ENCODE measurements around the gene TAF5. TPM values are rescaled to one million over a fixed set of nuclear protein-coding genes. Genes with fewer than 3 reads are reported as not detected.

TAF5 gene
- 11.5 and 12.4 TPM in 2 replicates for total RNA-seq
- long read RNA-seq, partial matches to known transcripts, result 1 of 3 reads
- long read RNA-seq, other reads (novel, unspliced or antisense), result 1 of 3 reads

GRCh38 chr10:103367782-103368518 is at the start of gene TAF5:
TAF5 (plus strand) TSS chr10:103367976; CDS start chr10:103367990, 14 bp downstream.
- Mint-ChIP-seq H3K4me1 (peaks cover 16% of the 10 kb centered on the region), H3K27ac (ENCODE audit: unreplicated experiment) (peak within 1 kb of the TSS; percentile 2), H3K9me3 (no peaks in the 10 kb centered on the region), H3K36me3 (ENCODE audit: low read depth) (no peaks in the 10 kb centered on the region), H3K27me3 (ENCODE audit: low read depth) (no peaks in the 10 kb centered on the region), H3K4me3 (peak within 1 kb of the TSS; percentile 92)
- DNase-seq (ENCODE audit: low read depth, low spot score), result peak; percentile 82
- TF ChIP-seq CTCF (conservative IDR thresholded peaks at IDR 0.05), result no peak

- no peak overlapping the region for H3K27ac Mint-ChIP-seq (ENCODE audit: unreplicated experiment)
Measured at GRCh38 chr10:103327906-103328305, 39.9 kb upstream of the TAF5 start.

GRCh38 chr10:103333934-103334520 is 33.7 kb upstream of the TAF5 start:
- Mint-ChIP-seq H3K4me3 (no peak overlapping the region), H3K27me3 (ENCODE audit: low read depth) (no peaks in the 10 kb centered on the region), H3K9me3 (no peaks in the 10 kb centered on the region), H3K4me1 (no peaks in the 10 kb centered on the region), H3K27ac (ENCODE audit: unreplicated experiment) (no peak overlapping the region), H3K36me3 (ENCODE audit: low read depth) (peaks cover 12% of the 10 kb centered on the region)
- DNase-seq (ENCODE audit: low read depth, low spot score), result no peak
- peak; percentile 86 for TF ChIP-seq CTCF (conservative IDR thresholded peaks at IDR 0.05)

More at GRCh38 chr10:103327906-103328305, 39.9 kb upstream of the TAF5 start:
- Mint-ChIP-seq H3K36me3 (ENCODE audit: low read depth) (peaks cover 6% of the 10 kb centered on the region), H3K27me3 (ENCODE audit: low read depth) (no peaks in the 10 kb centered on the region), H3K4me3 (no peak overlapping the region), H3K9me3 (no peaks in the 10 kb centered on the region), H3K4me1 (no peaks in the 10 kb centered on the region)
- no peak for TF ChIP-seq CTCF (conservative IDR thresholded peaks at IDR 0.05)
- no peak for DNase-seq (ENCODE audit: low read depth, low spot score)

- DNase-seq (ENCODE audit: low read depth, low spot score), result no peak
- Mint-ChIP-seq H3K4me1 (no peaks in the 10 kb centered on the region), H3K4me3 (no peak overlapping the region), H3K9me3 (no peaks in the 10 kb centered on the region), H3K36me3 (ENCODE audit: low read depth) (peaks cover 12% of the 10 kb centered on the region), H3K27ac (ENCODE audit: unreplicated experiment) (no peak overlapping the region), H3K27me3 (ENCODE audit: low read depth) (no peaks in the 10 kb centered on the region)
- TF ChIP-seq CTCF (conservative IDR thresholded peaks at IDR 0.05), result no peak
Measured at GRCh38 chr10:103334567-103334966, 33.2 kb upstream of the TAF5 start.

GRCh38 chr10:103336370-103336769 is 31.4 kb upstream of the TAF5 start:
- H3K36me3 Mint-ChIP-seq (ENCODE audit: low read depth), result peaks cover 12% of the 10 kb centered on the region
- DNase-seq (ENCODE audit: low read depth, low spot score), result no peak
- TF ChIP-seq CTCF (conservative IDR thresholded peaks at IDR 0.05), result no peak
- H3K27me3 Mint-ChIP-seq (ENCODE audit: low read depth), result no peaks in the 10 kb centered on the region
- no peak overlapping the region for H3K4me3 Mint-ChIP-seq
- H3K27ac Mint-ChIP-seq (ENCODE audit: unreplicated experiment), result no peak overlapping the region
- H3K9me3 Mint-ChIP-seq, result no peaks in the 10 kb centered on the region
- no peaks in the 10 kb centered on the region for H3K4me1 Mint-ChIP-seq

All from neural crest cell (in vitro differentiated cells).